ENCODE measurements around the gene TIMM22. TPM values are rescaled to one million over a fixed set of nuclear protein-coding genes. Genes with fewer than 3 reads are reported as not detected.

TIMM22 gene
- total RNA-seq, 1 experiment from 2014 or later = 17.7 TPM

DNA sequence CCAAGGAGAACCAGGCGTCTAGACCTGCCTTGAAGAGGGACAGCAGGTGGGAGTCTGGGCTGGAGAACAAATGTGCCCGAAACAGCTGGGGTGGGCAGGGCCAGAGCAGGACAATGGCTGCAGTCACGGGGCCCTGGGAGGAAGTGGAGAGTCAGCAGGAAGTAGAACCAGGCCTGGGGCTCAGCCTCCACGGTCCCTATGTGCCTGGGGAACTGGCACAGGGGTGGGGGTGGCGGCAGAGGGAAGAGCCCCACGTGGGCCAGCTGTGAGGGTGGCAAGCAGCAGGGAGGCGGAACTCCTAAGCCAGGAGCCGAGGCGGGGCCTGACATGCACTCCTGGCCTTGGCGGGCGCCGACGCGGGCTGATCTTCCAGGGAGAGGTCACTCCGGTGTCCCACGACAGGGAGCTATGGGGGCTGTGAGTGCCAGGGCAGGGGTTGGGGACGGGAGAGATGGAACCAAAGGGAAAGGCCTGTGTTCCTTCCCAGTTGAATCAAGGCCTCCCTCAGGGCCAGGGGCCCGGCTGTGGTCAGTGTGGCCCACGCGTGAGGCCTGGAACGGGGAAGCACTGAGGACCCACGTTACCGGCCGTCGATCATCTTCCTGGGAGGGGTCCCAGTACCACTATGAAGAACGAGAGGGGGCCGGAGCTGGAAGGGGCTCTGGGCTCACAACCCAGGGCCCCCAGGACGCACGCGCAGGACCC is 42.7 kb downstream of the TIMM22 start:
- no peaks in the 10 kb centered on the region for H3K79me2 ChIP-seq (ENCODE audit: low read length)
- no peaks in the 10 kb centered on the region for H4K20me1 ChIP-seq (ENCODE audit: low read length)
- H2AFZ ChIP-seq (ENCODE audit: low read length) = no peak overlapping the region
- DNase-seq = no peak
- no peak overlapping the region for H3K4me3 ChIP-seq (ENCODE audit: low read length)
- no peaks in the 10 kb centered on the region for H3K4me1 ChIP-seq (ENCODE audit: insufficient read depth, low read length)
- H3K9me3 ChIP-seq (ENCODE audit: low read length) = no peaks in the 10 kb centered on the region
- BruUV-seq (replicated peaks) = no TSS peak
- CTCF ChIA-PET = no interaction called here
- no peaks in the 10 kb centered on the region for H3K9me2 ChIP-seq (replicated peaks; ENCODE audit: low read length)
- H3K27me3 ChIP-seq (ENCODE audit: low read length) = no peaks in the 10 kb centered on the region
- no peak overlapping the region for H3K9ac ChIP-seq (ENCODE audit: low read length)
- ATAC-seq = no peak
- no peak overlapping the region for H3K27ac ChIP-seq (ENCODE audit: low read length)
- TF ChIP-seq EZH2 (IDR thresholded peaks at IDR 0.05; ENCODE audit: low read length, unreplicated experiment) (no peak), EZH2phosphoT487 (IDR thresholded peaks at IDR 0.05; ENCODE audit: borderline replicate concordance, low read length) (no peak)
- TF ChIP-seq, protein P1, sequence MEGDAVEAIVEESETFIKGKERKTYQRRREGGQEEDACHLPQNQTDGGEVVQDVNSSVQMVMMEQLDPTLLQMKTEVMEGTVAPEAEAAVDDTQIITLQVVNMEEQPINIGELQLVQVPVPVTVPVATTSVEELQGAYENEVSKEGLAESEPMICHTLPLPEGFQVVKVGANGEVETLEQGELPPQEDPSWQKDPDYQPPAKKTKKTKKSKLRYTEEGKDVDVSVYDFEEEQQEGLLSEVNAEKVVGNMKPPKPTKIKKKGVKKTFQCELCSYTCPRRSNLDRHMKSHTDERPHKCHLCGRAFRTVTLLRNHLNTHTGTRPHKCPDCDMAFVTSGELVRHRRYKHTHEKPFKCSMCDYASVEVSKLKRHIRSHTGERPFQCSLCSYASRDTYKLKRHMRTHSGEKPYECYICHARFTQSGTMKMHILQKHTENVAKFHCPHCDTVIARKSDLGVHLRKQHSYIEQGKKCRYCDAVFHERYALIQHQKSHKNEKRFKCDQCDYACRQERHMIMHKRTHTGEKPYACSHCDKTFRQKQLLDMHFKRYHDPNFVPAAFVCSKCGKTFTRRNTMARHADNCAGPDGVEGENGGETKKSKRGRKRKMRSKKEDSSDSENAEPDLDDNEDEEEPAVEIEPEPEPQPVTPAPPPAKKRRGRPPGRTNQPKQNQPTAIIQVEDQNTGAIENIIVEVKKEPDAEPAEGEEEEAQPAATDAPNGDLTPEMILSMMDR (conservative IDR thresholded peaks at IDR 0.05; ENCODE audit: low read depth, low read length) = no peak
- H3F3A ChIP-seq (ENCODE audit: low read length, unreplicated experiment) = no peaks in the 10 kb centered on the region
- 0 out of 2 replicates have a peak, but pooled peaks cover 6% of the 10 kb centered on the region for H3K36me3 ChIP-seq (ENCODE audit: low read depth, low read length)
- no peak overlapping the region for H3K4me2 ChIP-seq (ENCODE audit: low read length)
- intact Hi-C loops (cut with micrococcal nuclease) = no loop called here
- POLR2A ChIA-PET (ENCODE audit: unreplicated experiment) = no interaction called here

DNA sequence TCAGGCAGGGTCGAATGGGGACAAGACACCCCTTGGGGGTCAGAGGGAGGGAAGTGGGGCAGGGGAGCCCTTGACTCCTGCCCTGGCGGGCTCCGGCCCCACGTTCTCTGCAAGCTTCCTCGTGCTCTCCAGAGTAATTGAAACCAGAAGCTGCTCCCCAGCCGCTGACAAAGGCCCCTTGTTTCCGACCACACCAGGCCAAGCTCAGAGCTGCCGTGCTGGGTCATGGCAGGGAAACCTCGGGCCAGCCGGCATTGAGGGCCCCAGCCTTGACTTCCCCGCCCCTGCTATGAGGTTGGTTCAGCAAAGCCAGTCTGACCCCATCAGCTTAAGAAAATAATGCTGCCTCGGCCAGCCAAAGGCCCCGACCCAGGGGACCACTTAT is 43.3 kb downstream of the TIMM22 start:
- ATAC-seq = no peak
- H3K27me3 ChIP-seq (ENCODE audit: low read length) = no peaks in the 10 kb centered on the region
- BruUV-seq (replicated peaks) = no TSS peak
- H3K4me1 ChIP-seq (ENCODE audit: insufficient read depth, low read length) = no peaks in the 10 kb centered on the region
- intact Hi-C loops (cut with micrococcal nuclease) = no loop called here
- H3K36me3 ChIP-seq (ENCODE audit: low read depth, low read length) = 0 out of 2 replicates have a peak, but pooled peaks cover 6% of the 10 kb centered on the region
- no peaks in the 10 kb centered on the region for H3K9me2 ChIP-seq (replicated peaks; ENCODE audit: low read length)
- H3K9me3 ChIP-seq (ENCODE audit: low read length) = no peaks in the 10 kb centered on the region
- no peak for TF ChIP-seq EZH2phosphoT487 (IDR thresholded peaks at IDR 0.05; ENCODE audit: borderline replicate concordance, low read length)
- TF ChIP-seq, protein P1 (conservative IDR thresholded peaks at IDR 0.05; ENCODE audit: low read depth, low read length) = no peak
- no peak for TF ChIP-seq EZH2 (IDR thresholded peaks at IDR 0.05; ENCODE audit: low read length, unreplicated experiment)
- no peak overlapping the region for H3K27ac ChIP-seq (ENCODE audit: low read length)
- H3K9ac ChIP-seq (ENCODE audit: low read length) = no peak overlapping the region
- no peaks in the 10 kb centered on the region for H3K79me2 ChIP-seq (ENCODE audit: low read length)
- no peak overlapping the region for H3K4me2 ChIP-seq (ENCODE audit: low read length)
- CTCF ChIA-PET = no interaction called here
- POLR2A ChIA-PET (ENCODE audit: unreplicated experiment) = no interaction called here
- no peak overlapping the region for H3K4me3 ChIP-seq (ENCODE audit: low read length)
- DNase-seq = no peak
- H3F3A ChIP-seq (ENCODE audit: low read length, unreplicated experiment) = no peaks in the 10 kb centered on the region
- H2AFZ ChIP-seq (ENCODE audit: low read length) = no peak overlapping the region
- H4K20me1 ChIP-seq (ENCODE audit: low read length) = no peaks in the 10 kb centered on the region

DNA sequence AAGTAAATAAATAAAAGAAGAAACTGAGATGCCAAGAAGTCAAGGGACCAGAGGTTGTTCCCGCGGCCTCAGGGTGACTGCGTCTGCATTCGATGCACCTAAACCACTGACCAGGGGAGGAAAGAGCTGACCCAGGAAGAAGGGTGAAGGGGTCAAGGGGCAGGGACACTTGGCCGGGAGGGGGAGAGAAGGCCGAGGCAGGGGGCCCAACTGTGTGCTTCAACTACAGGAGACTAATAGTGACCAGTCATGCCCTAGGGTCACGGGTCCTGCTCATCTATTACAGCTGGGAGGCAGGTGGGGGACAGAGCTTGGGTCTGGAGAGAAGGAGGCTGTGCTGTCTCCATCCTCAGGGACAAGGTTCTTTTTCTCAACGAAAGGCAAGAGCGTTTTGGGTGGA is 44.8 kb downstream of the TIMM22 start:
- Histone ChIP-seq H3K27ac (ENCODE audit: low read length) (no peak overlapping the region), H3F3A (ENCODE audit: low read length, unreplicated experiment) (no peaks in the 10 kb centered on the region), H3K27me3 (ENCODE audit: low read length) (no peaks in the 10 kb centered on the region), H4K20me1 (ENCODE audit: low read length) (no peaks in the 10 kb centered on the region), H3K9me2 (replicated peaks; ENCODE audit: low read length) (no peaks in the 10 kb centered on the region), H3K79me2 (ENCODE audit: low read length) (no peaks in the 10 kb centered on the region), H3K4me3 (ENCODE audit: low read length) (no peak overlapping the region), H3K4me1 (ENCODE audit: insufficient read depth, low read length) (no peaks in the 10 kb centered on the region), H3K36me3 (ENCODE audit: low read depth, low read length) (0 out of 2 replicates have a peak, but pooled peaks cover 6% of the 10 kb centered on the region), H3K9ac (ENCODE audit: low read length) (no peak overlapping the region), H2AFZ (ENCODE audit: low read length) (no peak overlapping the region), H3K4me2 (ENCODE audit: low read length) (no peak overlapping the region), H3K9me3 (ENCODE audit: low read length) (no peaks in the 10 kb centered on the region)
- TF ChIP-seq EZH2 (IDR thresholded peaks at IDR 0.05; ENCODE audit: low read length, unreplicated experiment) (no peak), EZH2phosphoT487 (IDR thresholded peaks at IDR 0.05; ENCODE audit: borderline replicate concordance, low read length) (no peak)
- TF ChIP-seq, protein P1 (conservative IDR thresholded peaks at IDR 0.05; ENCODE audit: low read depth, low read length) = no peak
- no peak for DNase-seq
- no peak for ATAC-seq
- no TSS peak for BruUV-seq (replicated peaks)
- POLR2A ChIA-PET (ENCODE audit: unreplicated experiment) = no interaction called here
- CTCF ChIA-PET = no interaction called here
- intact Hi-C loops (cut with micrococcal nuclease) = no loop called here
